ENCODE data around the gene FRS3.
"Not testable (repeated sequence)": the region's sequence is repeated elsewhere in the genome, so short reads cannot be mapped to it uniquely, and the experiment has no call there.

Gene FRS3

DNA sequence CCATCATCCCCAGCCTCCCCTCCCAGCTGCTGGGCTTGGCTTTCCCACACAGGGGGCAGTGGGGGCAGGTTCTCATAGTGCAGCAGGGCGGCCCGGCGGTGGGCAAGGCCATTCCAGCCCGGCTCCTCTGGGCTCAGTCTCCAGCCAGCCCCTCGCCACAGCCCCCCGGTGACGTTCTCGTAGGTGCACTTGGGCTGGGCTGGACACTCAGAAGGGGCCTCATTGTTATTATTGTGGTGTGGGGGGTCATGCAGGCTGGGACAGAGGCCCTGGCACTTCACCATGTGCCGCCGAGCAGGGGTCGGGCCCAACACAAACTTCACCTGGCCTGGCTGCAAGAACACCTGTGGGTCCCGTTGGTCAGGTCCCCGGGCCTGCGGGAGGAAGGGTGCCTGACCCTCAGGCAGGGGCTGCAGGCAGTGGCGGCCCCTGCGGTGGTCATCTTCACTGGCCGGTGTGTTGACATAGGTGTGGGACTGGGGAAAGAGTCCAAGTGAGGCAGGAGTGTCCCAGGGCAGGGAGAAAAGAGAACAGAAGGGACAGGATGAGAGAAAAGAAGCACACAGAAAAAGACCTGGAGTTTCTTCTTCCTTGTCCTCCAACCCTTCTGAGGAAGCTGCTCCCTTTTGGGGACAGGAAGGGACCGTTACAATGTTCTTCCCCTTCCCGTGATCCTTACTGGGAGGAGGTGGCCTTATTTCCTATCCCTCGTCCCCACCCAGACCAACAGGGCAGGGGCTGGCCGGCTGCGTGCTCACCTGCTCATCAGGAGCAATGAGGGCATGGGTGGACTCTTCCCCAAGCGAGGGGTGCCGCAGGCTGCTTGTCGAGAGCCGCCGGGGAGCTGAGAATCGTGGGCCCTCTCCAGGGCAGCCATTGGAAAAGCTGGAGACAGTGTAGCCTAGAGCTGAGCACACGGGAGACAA lies 8.4 kb downstream of the FRS3 start:
- in situ Hi-C loops (cut with HindIII; ENCODE audit: low sequenced_read_pairs) = no loop called here

DNA sequence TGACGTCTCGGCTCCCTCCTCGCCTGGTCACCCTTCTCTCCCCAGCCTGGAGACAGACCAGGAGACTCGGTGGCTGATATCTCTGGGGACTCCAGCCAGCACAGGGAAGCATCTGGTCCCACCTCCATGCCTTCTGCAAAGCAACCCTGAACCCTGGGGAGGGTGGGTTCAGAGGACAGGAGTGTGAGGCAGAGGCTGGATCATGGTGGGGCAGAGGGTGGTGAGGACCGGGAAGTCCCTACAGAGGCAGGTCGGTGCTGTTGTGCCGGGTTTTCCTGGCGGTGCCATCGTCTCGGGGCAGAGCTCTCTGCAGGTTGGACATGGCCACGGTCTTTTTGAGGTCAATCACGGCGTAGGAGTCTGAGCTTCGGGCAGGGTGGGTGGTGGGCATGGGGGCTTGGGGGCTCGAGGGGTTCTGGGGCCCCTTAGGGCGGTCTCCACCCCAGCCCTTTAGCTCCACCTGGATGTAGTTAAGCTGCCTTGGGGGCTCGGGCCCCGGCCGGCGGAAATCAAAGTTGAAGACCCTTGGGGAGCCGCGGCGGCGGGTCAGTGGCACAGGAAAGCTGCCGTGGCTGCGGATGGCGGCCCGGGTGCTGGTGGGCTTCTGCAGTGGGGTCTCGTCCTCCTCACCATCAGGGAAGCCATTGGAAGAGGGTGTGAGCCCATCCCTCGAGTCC lies 9.2 kb downstream of the FRS3 start:
- in situ Hi-C loops (cut with HindIII; ENCODE audit: low sequenced_read_pairs) = no loop called here

DNA sequence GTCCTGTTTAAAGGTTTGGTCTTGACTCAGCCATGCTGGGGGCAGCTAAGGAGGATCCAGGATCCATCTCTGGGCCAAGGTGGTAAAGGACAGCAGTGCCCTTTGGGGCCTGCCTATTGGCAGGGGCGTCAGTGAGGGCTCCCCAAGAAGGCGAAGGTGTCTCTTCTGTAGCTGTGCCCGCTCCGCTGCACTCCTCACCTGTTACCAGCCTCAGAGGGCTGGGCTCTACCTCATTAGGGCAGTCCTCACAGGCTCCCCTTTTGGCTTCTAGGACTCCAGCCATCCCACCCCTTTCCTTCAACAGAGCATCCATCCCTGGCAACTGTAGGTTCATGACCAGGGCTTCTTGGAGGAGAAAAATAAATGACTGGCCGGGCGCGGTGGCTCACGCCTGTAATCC lies 10.3 kb downstream of the FRS3 start:
- in situ Hi-C loops (cut with HindIII; ENCODE audit: low sequenced_read_pairs) = no loop called here

DNA sequence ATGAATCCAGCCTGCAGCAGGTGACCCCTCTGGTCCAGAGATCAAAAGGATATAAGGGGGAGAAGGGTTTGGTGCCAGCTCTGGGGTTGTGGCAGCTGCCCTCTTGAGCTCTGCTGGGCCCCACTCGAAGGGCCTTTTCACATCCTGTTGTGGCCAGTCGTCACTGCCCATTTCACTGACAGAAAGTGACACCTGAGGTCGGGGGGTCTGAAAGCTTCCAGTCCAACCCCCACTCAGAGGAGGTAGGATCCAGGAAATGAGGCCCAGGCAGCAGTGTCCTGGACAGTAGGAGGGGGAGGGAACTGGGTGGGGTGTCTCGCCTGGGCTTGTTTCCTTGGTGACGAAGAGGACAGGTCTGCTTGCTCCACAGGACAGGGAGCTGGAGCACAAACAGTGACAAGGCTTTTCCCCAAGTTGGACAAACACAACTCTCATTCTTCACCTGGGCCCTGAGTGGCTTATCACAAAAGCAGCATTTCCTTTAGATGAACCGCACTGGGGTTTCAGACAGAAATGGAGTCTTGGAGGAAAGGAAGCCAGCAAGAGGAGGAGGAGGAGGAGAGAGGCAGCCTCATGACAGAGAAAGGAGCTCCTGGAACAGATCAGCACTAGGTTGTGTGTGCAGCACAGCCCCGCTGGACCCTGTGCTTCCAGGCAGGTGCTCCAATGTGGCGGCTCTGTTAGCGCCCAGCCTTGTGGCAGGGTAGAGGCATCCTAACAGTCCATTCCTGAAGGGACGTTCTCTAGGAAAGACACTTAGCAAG lies 11.0 kb downstream of the FRS3 start:
- in situ Hi-C loops (cut with HindIII; ENCODE audit: low sequenced_read_pairs) = no loop called here

GRCh38 chr6:41767112-41767833 lies 12.4 kb downstream of the FRS3 start:
- in situ Hi-C loops (cut with HindIII; ENCODE audit: low sequenced_read_pairs) = no loop called here

DNA sequence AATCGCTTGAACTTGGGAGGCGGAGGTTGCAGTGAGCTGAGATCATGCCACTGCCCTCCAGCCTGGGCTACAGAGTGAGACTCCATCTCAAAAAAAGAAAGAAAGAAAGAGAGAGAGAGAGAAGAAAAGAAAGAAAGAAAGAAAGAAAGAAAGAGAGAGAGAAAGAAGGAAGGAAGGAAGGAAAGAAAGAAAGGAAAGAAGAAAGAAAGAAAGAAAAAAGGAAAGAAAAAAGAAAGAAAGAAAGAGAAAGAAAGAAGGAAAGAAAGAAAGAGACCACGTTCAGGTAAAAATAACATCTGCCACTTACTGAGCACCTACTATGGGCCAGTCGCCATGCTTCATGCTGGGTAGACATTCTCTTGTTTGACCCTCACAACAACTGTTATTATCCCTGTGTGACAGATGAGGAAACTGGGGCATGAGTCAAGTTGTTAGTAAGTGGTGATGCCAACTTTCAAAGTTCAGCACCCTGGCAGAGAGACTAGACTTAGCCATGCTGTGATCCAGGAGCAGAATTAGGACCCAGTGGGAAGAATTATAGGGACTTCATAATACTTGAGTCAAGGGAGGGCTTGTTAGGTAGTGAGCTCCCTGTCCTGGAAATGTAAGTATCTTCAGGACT lies 13.5 kb downstream of the FRS3 start:
- in situ Hi-C loops (cut with HindIII; ENCODE audit: low sequenced_read_pairs) = not testable (repeated sequence)

- in situ Hi-C loops (cut with HindIII; ENCODE audit: low sequenced_read_pairs) = no loop called here
These were observed 16.2 kb downstream of the FRS3 start for GRCh38 chr6:41763470-41763869.

GRCh38 chr6:41759905-41760579 lies 19.7 kb downstream of the FRS3 start:
- in situ Hi-C loops (cut with HindIII; ENCODE audit: low sequenced_read_pairs) = loop anchor here (10.0 kb wide), 1 partner anchor 65 kb away; no protein-coding TSS in a partner anchor

DNA sequence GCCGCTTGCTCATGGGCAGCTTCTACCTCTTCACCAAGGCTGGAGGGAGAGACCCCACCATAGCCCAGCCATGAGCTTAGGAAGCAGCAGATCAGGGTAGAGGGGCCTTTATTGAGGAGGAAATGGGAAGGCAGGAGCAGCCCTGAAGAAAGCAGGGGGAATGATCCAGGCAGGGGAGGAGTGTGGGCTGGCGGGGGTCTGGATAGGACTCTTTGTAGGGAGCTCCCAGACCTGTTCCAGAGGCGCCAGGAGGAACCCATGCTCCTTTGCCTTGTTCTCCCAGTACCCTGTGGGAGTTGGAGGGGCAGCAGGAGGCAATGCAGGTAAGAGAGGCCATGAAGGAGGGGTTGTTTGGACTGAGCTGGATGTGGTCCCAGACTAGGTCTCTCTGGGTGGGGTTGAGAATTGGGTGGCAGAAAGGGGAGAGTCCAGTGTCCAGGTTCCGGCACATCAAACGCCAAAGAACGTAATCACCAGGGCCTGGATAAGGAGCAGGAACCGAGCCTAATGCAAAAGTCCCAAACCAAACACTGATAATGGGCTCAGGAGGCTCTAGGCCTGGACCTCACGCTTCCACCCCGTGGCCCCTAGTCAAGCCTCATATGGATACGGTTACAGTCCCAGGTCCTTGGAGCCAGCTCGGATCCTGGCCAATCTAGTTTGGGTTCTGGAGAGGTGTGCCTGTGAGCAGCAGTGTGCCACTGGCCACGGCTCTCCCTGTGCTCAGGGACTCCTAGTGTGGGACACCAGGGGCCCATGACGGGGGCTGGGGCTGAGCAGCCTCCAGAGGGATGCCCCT lies 20.4 kb downstream of the FRS3 start:
- in situ Hi-C loops (cut with HindIII; ENCODE audit: low sequenced_read_pairs) = loop anchor here (10.0 kb wide), 1 partner anchor 65 kb away; no protein-coding TSS in a partner anchor

DNA sequence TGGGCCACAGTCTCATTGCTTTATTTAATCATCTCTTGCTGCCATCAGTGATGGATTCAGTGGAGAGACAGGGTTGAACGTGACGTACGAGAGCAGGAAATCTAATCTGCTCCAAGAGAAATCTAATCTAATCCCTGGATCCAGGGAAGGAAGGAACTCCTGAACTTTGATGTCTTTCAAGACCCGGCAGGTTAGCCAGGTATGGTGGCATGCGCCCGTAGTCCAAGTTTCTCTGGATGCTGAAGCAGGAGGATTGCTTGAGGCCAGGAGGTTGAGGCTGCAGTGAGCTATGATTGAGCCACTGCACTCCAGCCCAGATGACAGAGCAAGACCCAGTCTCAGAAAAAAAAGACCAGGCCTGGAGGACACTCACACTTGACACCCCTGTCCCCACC lies 21.1 kb downstream of the FRS3 start:
- in situ Hi-C loops (cut with HindIII; ENCODE audit: low sequenced_read_pairs) = loop anchor here (10.0 kb wide), 1 partner anchor 64 kb away; no protein-coding TSS in a partner anchor

GRCh38 chr6:41757931-41758640 lies 21.6 kb downstream of the FRS3 start:
- in situ Hi-C loops (cut with HindIII; ENCODE audit: low sequenced_read_pairs) = loop anchor here (10.0 kb wide), 1 partner anchor 63 kb away; no protein-coding TSS in a partner anchor

GRCh38 chr6:41757271-41757670 lies 22.4 kb downstream of the FRS3 start:
- in situ Hi-C loops (cut with HindIII; ENCODE audit: low sequenced_read_pairs) = loop anchor here (10.0 kb wide), 1 partner anchor 62 kb away; no protein-coding TSS in a partner anchor

DNA sequence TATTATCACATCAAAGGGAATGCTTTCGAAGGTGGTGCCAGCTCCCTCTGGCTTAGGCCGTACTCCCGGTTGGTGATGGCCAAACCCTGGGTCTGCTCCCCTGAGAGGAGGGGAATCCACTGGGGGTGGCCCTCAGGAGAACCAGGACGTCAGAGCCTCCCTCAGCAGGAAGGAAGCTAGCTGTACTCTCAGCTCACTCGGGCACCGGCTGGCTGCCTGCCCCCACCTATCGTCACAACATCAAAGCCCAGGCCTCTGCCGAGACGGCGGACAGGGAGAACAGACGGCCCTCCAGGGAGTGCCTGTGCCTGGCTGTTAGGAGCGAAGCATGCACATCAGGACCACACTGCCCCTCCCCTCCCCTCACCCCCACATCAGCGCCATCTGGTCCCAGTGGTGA lies 23.3 kb downstream of the FRS3 start:
- in situ Hi-C loops (cut with HindIII; ENCODE audit: low sequenced_read_pairs) = loop anchor here (10.0 kb wide), 1 partner anchor 62 kb away; no protein-coding TSS in a partner anchor

DNA sequence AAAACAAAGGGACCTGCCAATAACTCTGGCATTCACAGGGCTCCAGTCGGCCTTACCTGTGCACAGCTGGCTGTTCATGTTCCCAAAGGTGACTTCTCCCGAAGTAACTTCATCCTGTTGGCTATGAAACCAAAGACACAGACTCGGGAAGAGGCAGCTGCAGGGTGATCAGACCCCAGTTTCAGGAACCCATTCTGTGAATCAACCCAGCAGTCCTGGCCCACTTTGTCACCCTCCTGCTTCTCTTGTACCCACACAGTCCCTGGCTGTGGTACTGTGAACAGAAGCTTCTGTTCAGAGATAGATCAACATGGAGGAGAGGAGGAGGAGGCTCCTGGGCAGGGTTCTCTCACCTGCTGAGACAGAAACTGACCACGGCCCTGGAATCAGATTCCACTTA lies 23.8 kb downstream of the FRS3 start:
- in situ Hi-C loops (cut with HindIII; ENCODE audit: low sequenced_read_pairs) = loop anchor here (10.0 kb wide), 1 partner anchor 61 kb away; no protein-coding TSS in a partner anchor

DNA sequence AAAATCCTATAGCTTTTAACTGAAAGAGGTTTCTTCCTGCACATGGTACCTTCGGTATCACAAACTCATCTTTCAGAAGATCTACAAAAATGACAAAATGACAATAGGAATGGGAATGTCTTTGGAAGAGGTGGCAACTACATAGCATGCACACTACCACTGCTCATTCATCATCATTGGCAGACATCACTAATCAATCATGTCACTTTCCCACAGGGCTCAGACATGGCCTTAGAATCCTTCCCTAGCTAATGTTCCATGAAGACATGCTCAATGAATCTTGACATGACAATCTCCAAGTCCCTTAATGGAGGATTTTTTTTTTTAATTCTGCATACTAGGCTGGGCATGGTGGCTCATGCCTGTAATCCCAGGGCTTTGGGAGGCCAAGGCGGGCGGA lies 29.3 kb downstream of the FRS3 start:
- in situ Hi-C loops (cut with HindIII; ENCODE audit: low sequenced_read_pairs) = loop anchor here (10.0 kb wide), 1 partner anchor 56 kb away; no protein-coding TSS in a partner anchor

- in situ Hi-C loops (cut with HindIII; ENCODE audit: low sequenced_read_pairs) = no loop called here
These were observed 31.2 kb downstream of the FRS3 start for GRCh38 chr6:41748542-41748941.

- in situ Hi-C loops (cut with HindIII; ENCODE audit: low sequenced_read_pairs) = no loop called here
These were observed 31.6 kb downstream of the FRS3 start for GRCh38 chr6:41748102-41748477.

All from endothelial cell of hepatic sinusoid (primary cell).